Right atrium auricular region (tissue), 2 donors: ENCODE measurements around the gene KLHL2. TPM values are rescaled to one million over a fixed set of nuclear protein-coding genes. Genes with fewer than 3 reads are reported as not detected.
"Not testable (repeated sequence)": the region's sequence is repeated elsewhere in the genome, so short reads cannot be mapped to it uniquely, and the experiment has no call there.

ENCODE experiments used
- DNase-seq: peaks from one replicate; pipeline ENCODE4 v3.0.0-alpha.2; 2019; ENCODE audit warnings: low spot score
- H3K27ac ChIP-seq, 2 donors: fragments of 200-600 bp; sonication (generic); 1 replicate in 1 of 2; 2 replicates in 1 of 2; pipeline ENCODE4 v1.5.1; 2016 to 2019
- H3K27me3 ChIP-seq, 2 donors: fragments of 200-600 bp; sonication (generic); one replicate each; pipeline versions ENCODE4 v1.5.1 to v1.6.0; 2017 to 2019
- H3K36me3 ChIP-seq: fragments of 200-600 bp; sonication (generic); one replicate; pipeline ENCODE4 v1.5.1; 2016
- H3K4me1 ChIP-seq, 2 donors: fragments of 200-600 bp; sonication (generic); one replicate each; pipeline versions ENCODE4 v1.5.1 to v1.6.0; 2017 to 2019
- H3K4me3 ChIP-seq, 2 donors: fragments of 200-600 bp; sonication (generic); 1 replicate in 1 of 2; 2 replicates in 1 of 2; pipeline ENCODE4 v1.5.1; 2017 to 2019; ENCODE audit warnings: mild to moderate bottlenecking in 1 of 2, moderate library complexity in 1 of 2
- H3K9me3 ChIP-seq, 2 donors: fragments of 200-600 bp; sonication (generic); one replicate each; pipeline ENCODE4 v1.5.1; 2019
- total RNA-seq, 2 donors: library from RNA; depleted of rRNA; stranded (reverse); fragments of >200 nt; gene quantifications; one replicate each; pipeline ENCODE4 v1.1.0, GENCODE V29; 2016
- TF ChIP-seq, protein P1 (sequence below), 2 donors: fragments of 200-600 bp; sonication (generic); IDR thresholded peaks; one replicate each; pipeline ENCODE4 v1.5.1; 2019; ENCODE audit warnings: antibody characterized with exemption in 2 of 2

Gene KLHL2
- total RNA-seq, 2 donors from 2014 or later: 7.6 to 9.0 TPM

DNA sequence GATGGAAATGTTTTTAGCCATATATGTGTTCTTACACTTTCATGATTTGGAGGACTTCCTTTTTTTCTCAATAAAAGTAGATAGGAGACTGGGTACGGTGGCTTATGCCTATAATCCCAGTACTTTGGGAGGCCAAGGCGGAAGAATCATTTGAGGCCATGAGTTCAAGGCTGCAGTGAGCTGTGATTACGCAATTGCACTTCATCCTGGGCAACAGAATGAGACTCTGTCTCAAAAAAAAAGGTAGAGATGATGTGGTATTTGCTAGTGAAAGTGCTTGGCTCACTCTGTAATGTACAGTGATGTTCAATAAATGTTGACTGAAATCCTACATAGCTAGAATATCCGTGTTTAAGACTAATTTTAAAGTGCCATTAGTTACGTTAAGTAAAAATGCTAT lies 27.4 kb downstream of the KLHL2 start:
- H3K36me3 ChIP-seq: no peaks in the 10 kb centered on the region
- no peaks in the 10 kb centered on the region for H3K9me3 ChIP-seq
- no peak for DNase-seq
- H3K27me3 ChIP-seq: no peaks in the 10 kb centered on the region
- no peak overlapping the region for H3K4me3 ChIP-seq
- no peaks in the 10 kb centered on the region for H3K4me1 ChIP-seq
- no peak overlapping the region for H3K27ac ChIP-seq
- TF ChIP-seq, protein P1, sequence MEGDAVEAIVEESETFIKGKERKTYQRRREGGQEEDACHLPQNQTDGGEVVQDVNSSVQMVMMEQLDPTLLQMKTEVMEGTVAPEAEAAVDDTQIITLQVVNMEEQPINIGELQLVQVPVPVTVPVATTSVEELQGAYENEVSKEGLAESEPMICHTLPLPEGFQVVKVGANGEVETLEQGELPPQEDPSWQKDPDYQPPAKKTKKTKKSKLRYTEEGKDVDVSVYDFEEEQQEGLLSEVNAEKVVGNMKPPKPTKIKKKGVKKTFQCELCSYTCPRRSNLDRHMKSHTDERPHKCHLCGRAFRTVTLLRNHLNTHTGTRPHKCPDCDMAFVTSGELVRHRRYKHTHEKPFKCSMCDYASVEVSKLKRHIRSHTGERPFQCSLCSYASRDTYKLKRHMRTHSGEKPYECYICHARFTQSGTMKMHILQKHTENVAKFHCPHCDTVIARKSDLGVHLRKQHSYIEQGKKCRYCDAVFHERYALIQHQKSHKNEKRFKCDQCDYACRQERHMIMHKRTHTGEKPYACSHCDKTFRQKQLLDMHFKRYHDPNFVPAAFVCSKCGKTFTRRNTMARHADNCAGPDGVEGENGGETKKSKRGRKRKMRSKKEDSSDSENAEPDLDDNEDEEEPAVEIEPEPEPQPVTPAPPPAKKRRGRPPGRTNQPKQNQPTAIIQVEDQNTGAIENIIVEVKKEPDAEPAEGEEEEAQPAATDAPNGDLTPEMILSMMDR (IDR thresholded peaks at IDR 0.05): no peak

DNA sequence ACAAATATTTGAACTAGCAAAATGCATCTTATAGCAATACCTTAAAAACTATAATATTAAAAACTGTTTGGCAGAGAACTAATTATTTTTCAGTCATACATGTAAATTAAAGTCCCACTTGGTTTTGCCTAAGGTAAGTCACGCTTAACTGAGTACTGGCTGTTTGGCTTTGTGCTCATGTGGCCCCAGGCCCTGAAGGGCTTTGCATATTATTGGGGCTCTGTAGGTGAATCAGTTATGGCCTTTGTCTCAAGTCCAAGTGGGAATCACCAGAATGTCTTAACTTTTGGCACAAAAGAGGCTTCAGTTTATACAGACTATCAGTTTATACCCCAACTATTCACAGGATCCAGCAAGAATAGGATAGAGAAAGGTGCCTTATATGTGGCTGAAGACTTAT lies 29.5 kb downstream of the KLHL2 start:
- not testable (repeated sequence) for H3K9me3 ChIP-seq, DNase-seq, H3K27me3 ChIP-seq, H3K4me3 ChIP-seq, H3K4me1 ChIP-seq, H3K36me3 ChIP-seq, H3K27ac ChIP-seq

- not testable (repeated sequence) for H3K9me3 ChIP-seq, H3K4me1 ChIP-seq, H3K27ac ChIP-seq, DNase-seq, H3K4me3 ChIP-seq, H3K27me3 ChIP-seq, H3K36me3 ChIP-seq
Measured at GRCh38 chr4:165238041-165238640, 30.8 kb downstream of the KLHL2 start.

- not testable (repeated sequence) for DNase-seq
Measured at GRCh38 chr4:165240761-165241160, 33.4 kb downstream of the KLHL2 start.

GRCh38 chr4:165244148-165244547 lies 36.8 kb downstream of the KLHL2 start:
- not testable (repeated sequence) for H3K9me3 ChIP-seq, H3K27me3 ChIP-seq, H3K4me3 ChIP-seq, DNase-seq, H3K27ac ChIP-seq, H3K4me1 ChIP-seq, H3K36me3 ChIP-seq

More at GRCh38 chr4:165240761-165241160, 33.4 kb downstream of the KLHL2 start:
- not testable (repeated sequence) for H3K4me1 ChIP-seq, H3K36me3 ChIP-seq, H3K4me3 ChIP-seq, H3K27ac ChIP-seq, H3K9me3 ChIP-seq, H3K27me3 ChIP-seq

DNA sequence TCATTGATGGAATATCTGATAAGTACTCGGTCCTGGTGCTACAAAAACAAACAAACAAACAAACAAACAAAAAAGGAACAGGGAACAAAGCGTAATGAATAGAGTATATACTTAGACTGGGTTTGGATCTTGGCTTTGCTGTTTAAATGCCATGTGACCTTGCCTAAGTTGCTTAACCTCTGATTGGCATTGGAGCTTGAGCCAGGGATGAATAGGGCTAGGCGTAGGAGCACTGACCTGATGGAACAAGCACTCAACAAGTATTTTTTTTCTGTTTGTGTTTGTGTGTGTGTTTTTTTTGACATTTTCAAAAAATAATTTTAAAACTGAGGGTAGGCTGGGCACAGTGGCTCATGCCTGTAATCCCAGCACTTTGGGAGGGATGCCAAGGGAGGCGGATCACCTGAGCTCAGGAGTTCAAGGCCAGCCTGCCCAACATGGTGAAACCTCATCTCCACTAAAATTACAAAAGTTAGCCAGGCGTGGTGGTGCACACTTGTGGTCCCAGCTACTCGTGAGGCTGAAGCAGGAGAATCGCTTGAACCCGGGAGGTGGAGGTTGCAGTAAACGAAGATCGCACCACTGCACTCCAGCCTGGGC lies 37.3 kb downstream of the KLHL2 start:
- not testable (repeated sequence) for H3K4me1 ChIP-seq, DNase-seq, H3K27me3 ChIP-seq, H3K36me3 ChIP-seq, H3K9me3 ChIP-seq, H3K27ac ChIP-seq, H3K4me3 ChIP-seq

DNA sequence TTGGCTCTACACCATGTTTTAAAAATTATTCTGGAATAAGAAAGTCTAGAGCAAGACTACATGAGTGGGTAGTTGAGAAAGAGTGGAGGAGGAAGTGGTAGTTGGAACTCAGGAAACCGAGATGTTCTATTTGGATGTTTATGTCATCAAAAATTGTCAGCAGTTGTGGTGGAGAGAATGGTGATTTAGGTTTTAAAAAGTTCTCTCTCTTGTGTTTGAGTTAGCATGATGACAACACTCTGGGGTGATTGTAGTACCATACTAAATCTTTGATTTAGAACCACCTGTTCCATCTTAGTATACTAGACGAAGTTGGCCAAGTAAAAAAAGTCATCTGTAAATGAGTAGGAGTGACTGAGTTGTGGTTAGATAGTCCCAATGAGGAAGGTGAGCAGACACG lies 40.7 kb downstream of the KLHL2 start:
- Histone ChIP-seq H3K27ac (no peak overlapping the region), H3K36me3 (no peaks in the 10 kb centered on the region), H3K4me3 (no peak overlapping the region), H3K4me1 (no peaks in the 10 kb centered on the region), H3K27me3 (no peaks in the 10 kb centered on the region), H3K9me3 (no peaks in the 10 kb centered on the region)
- DNase-seq: no peak
- TF ChIP-seq, protein P1 (IDR thresholded peaks at IDR 0.05): no peak

DNA sequence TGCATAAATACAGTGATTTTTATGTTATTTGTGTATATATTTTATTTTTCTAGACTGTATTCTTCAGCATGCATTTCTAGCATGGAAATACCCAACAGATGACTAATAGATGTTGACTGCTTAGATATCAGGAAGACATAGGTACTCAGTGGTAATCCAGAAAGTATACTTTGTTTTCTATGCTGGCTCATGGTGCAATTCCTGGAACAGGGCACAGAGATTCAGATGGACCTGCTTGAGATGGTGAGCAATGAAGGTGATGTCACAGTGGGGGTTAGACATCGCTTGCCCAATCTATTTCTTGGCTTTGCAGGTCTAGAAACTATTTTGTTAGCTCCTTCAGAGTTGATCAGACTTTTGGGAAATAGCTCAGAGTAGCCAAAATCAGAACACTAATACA lies 41.5 kb downstream of the KLHL2 start:
- not testable (repeated sequence) for DNase-seq, H3K27me3 ChIP-seq, H3K27ac ChIP-seq, H3K4me1 ChIP-seq, H3K4me3 ChIP-seq, H3K9me3 ChIP-seq, H3K36me3 ChIP-seq

- not testable (repeated sequence) for H3K27ac ChIP-seq, H3K9me3 ChIP-seq, H3K36me3 ChIP-seq, DNase-seq, H3K4me3 ChIP-seq, H3K27me3 ChIP-seq
- peaks cover 0 to 16% of the 10 kb centered on the region in 2 donors for H3K4me1 ChIP-seq
Measured at GRCh38 chr4:165254771-165255170, 47.4 kb downstream of the KLHL2 start.

GRCh38 chr4:165255439-165255838 lies 48.1 kb downstream of the KLHL2 start:
- peak; percentile 67 for DNase-seq
- H3K27ac ChIP-seq, H3K36me3 ChIP-seq, H3K27me3 ChIP-seq, H3K9me3 ChIP-seq, H3K4me3 ChIP-seq: not testable (repeated sequence)
- H3K4me1 ChIP-seq: peaks cover 0 to 16% of the 10 kb centered on the region in 2 donors

- H3K27me3 ChIP-seq, H3K36me3 ChIP-seq, H3K4me3 ChIP-seq, H3K27ac ChIP-seq, H3K9me3 ChIP-seq, DNase-seq: not testable (repeated sequence)
- H3K4me1 ChIP-seq: peaks cover 0 to 16% of the 10 kb centered on the region in 2 donors
Measured at GRCh38 chr4:165256074-165256659, 48.8 kb downstream of the KLHL2 start.

DNA sequence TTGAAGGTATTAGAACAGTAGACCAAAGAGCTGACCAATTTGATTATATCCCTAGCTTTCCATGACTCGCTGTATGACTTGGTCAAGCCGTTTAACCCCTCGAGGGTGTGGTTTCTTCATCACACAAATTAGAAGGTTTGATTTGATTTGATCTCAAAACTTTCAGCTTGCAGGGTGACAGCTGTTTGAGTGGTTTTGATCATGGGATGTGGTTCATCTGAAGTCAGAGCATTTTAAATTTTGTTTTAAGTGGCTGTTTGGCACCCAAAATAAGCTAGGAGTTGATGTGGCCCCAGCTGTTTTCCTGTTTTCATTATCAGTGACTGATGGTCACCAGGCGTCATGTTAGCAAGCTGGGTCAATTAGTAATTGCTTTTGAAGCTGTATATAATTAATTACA lies 52.4 kb downstream of the KLHL2 start:
- H3K9me3 ChIP-seq, H3K27ac ChIP-seq, H3K27me3 ChIP-seq, DNase-seq, H3K36me3 ChIP-seq, H3K4me3 ChIP-seq: not testable (repeated sequence)
- peaks cover 0 to 16% of the 10 kb centered on the region in 2 donors for H3K4me1 ChIP-seq

GRCh38 chr4:165262306-165262705 lies 54.9 kb downstream of the KLHL2 start:
- not testable (repeated sequence) for H3K9me3 ChIP-seq, H3K4me3 ChIP-seq, H3K4me1 ChIP-seq, DNase-seq, H3K36me3 ChIP-seq, H3K27me3 ChIP-seq, H3K27ac ChIP-seq
